Liver (tissue), 3 donors: ENCODE results near the gene SREK1.

Experiments used
- ATF3 ChIP-seq: IDR thresholded peaks from 2 replicates; pipeline ENCODE4 v1.6.1; 2016; ENCODE audit warnings: antibody characterized with exemption
- CTCF ChIP-seq: fragments of 150-350 bp; IDR thresholded peaks from 2 replicates; pipeline ENCODE4 v1.5.1; 2017; ENCODE audit warnings: improper control_type of control experiment, low read depth, low read length; ENCODE audit not compliant: missing input control
- EGR1 ChIP-seq, 2 donors: IDR thresholded peaks; 2 replicates each; pipeline ENCODE4 v1.6.1; 2016 to 2018; ENCODE audit warnings: antibody characterized with exemption in 2 of 2, low read depth in 2 of 2
- GABPA ChIP-seq, 2 donors: IDR thresholded peaks in 1 of 2; conservative IDR thresholded peaks in 1 of 2; 2 replicates each; pipeline ENCODE4 v1.6.1; 2016; ENCODE audit warnings: antibody characterized with exemption in 2 of 2, mild to moderate bottlenecking in 1 of 2, moderate library complexity in 1 of 2
- HNF4A ChIP-seq, 2 donors: conservative IDR thresholded peaks; 2 replicates each; pipeline ENCODE4 v1.6.1; 2016; ENCODE audit warnings: antibody characterized with exemption in 2 of 2, mild to moderate bottlenecking in 2 of 2
- HNF4G ChIP-seq: IDR thresholded peaks from 2 replicates; pipeline ENCODE4 v1.6.1; 2016; ENCODE audit warnings: antibody characterized with exemption
- MAX ChIP-seq: IDR thresholded peaks from 2 replicates; pipeline ENCODE4 v1.6.1; 2016; ENCODE audit warnings: antibody characterized with exemption
- NR2F2 ChIP-seq: IDR thresholded peaks from 2 replicates; pipeline ENCODE4 v1.6.1; 2016; ENCODE audit warnings: antibody characterized with exemption
- RAD21 ChIP-seq, 2 donors: IDR thresholded peaks; 2 replicates each; pipeline ENCODE4 v1.6.1; 2016; ENCODE audit warnings: antibody characterized with exemption in 2 of 2, mild to moderate bottlenecking in 2 of 2
- REST ChIP-seq: IDR thresholded peaks from 2 replicates; pipeline ENCODE4 v1.6.1; 2016; ENCODE audit warnings: antibody characterized with exemption, mild to moderate bottlenecking
- RXRA ChIP-seq, 2 donors: IDR thresholded peaks; 2 replicates each; pipeline ENCODE4 v1.6.1; 2017 to 2018; ENCODE audit warnings: antibody characterized with exemption in 2 of 2, mild to moderate bottlenecking in 1 of 2
- SP1 ChIP-seq: IDR thresholded peaks from 2 replicates; pipeline ENCODE4 v1.6.1; 2018; ENCODE audit warnings: antibody characterized with exemption, mild to moderate bottlenecking
- TAF1 ChIP-seq: conservative IDR thresholded peaks from 2 replicates; pipeline ENCODE4 v1.6.1; 2016; ENCODE audit warnings: antibody characterized with exemption, mild to moderate bottlenecking
- ZBTB33 ChIP-seq: IDR thresholded peaks from 2 replicates; pipeline ENCODE4 v1.6.1; 2016; ENCODE audit warnings: antibody characterized with exemption
- donor health status: healthy.
- donor health status: healthy.

- TF ChIP-seq CTCF (no peak), SP1 (no peak), RXRA (IDR thresholded peaks at IDR 0.05) (no peak), MAX (no peak), REST (no peak), EGR1 (IDR thresholded peaks at IDR 0.05; ENCODE audit: low read depth in 2 of 2) (no peak), RAD21 (IDR thresholded peaks at IDR 0.05) (peak in 1 of 2 donors; percentile 42), TAF1 (no peak), ATF3 (no peak), NR2F2 (no peak), GABPA (IDR thresholded peaks at IDR 0.05 in 1 of 2, conservative IDR thresholded peaks at IDR 0.05 in 1 of 2) (no peak), ZBTB33 (no peak), HNF4A (conservative IDR thresholded peaks at IDR 0.05) (no peak), HNF4G (no peak)
Observed at GRCh38 chr5:66223637-66224036, 79.5 kb downstream of the SREK1 start.
